ENCODE measurements around the gene NOVA1. TPM values are rescaled to one million over a fixed set of nuclear protein-coding genes. Genes with fewer than 3 reads are reported as not detected.

Gene NOVA1
- polyA plus RNA-seq, 1 donor (not counting 4 experiments of a cell fraction or from before 2014, with no cell fraction given), result not detected

DNA sequence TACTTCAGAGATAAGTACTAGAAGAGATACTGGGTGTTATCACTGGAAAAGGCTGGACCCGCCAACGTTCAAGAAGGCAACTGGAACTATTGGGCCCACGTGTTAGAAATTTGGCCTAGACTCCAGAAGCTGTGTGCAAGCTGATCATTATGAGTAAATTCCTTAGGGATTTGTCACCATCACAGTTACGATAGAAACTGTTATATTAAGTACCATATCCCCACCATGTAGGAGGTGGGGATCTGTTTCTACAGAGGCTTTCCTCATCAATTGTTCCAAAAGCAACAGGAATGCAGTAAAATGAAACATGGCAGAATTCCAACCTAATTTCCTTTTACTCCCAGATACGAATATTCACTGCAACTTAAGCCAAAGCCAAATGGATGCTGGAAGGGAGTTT, 170.7 kb downstream of the NOVA1 start:
- H3K27ac ChIP-seq (ENCODE audit: control insufficient read depth, insufficient read depth, low read length), result no peak overlapping the region
- H3K9ac ChIP-seq (ENCODE audit: control insufficient read depth, extremely low read depth, insufficient read depth, low read length), result no peak overlapping the region
- no peaks in the 10 kb centered on the region for H4K20me1 ChIP-seq (ENCODE audit: control insufficient read depth, extremely low read depth, insufficient read depth, low read length)
- no peaks in the 10 kb centered on the region for H3K36me3 ChIP-seq (ENCODE audit: control insufficient read depth in 2 of 2, extremely low read depth in 1 of 2, insufficient read depth in 2 of 2, low read length in 2 of 2)
- H3K27me3 ChIP-seq (ENCODE audit: control insufficient read depth, extremely low read depth, insufficient read depth, low read length), result no peaks in the 10 kb centered on the region
- dilution Hi-C loops (cut with MboI; ENCODE audit: extremely low pct_ligation_motif_present, low sequenced_read_pairs), result no loop called here
- FAIRE-seq, result no peak
- TF ChIP-seq, protein P1, sequence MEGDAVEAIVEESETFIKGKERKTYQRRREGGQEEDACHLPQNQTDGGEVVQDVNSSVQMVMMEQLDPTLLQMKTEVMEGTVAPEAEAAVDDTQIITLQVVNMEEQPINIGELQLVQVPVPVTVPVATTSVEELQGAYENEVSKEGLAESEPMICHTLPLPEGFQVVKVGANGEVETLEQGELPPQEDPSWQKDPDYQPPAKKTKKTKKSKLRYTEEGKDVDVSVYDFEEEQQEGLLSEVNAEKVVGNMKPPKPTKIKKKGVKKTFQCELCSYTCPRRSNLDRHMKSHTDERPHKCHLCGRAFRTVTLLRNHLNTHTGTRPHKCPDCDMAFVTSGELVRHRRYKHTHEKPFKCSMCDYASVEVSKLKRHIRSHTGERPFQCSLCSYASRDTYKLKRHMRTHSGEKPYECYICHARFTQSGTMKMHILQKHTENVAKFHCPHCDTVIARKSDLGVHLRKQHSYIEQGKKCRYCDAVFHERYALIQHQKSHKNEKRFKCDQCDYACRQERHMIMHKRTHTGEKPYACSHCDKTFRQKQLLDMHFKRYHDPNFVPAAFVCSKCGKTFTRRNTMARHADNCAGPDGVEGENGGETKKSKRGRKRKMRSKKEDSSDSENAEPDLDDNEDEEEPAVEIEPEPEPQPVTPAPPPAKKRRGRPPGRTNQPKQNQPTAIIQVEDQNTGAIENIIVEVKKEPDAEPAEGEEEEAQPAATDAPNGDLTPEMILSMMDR (optimal IDR thresholded peaks at IDR 0.05 in 1 of 3, IDR thresholded peaks at IDR 0.05 in 1 of 3, conservative IDR thresholded peaks at IDR 0.05 in 1 of 3; ENCODE audit: extremely low read depth in 1 of 3, insufficient read depth in 2 of 3, low read length in 3 of 3), result no peak
- TF ChIP-seq EZH2 (IDR thresholded peaks at IDR 0.05; ENCODE audit: low read length), result no peak
- DNase-seq (ENCODE audit: low read depth, low spot score), result no peak
- H3K9me3 ChIP-seq (ENCODE audit: control insufficient read depth, low read depth, low read length), result no peaks in the 10 kb centered on the region
- no peaks in the 10 kb centered on the region for H3K9me1 ChIP-seq (ENCODE audit: control insufficient read depth, extremely low read depth, insufficient read depth, low read length)
- H3K79me2 ChIP-seq (ENCODE audit: control insufficient read depth, insufficient read depth, low read length), result no peaks in the 10 kb centered on the region
- H2AFZ ChIP-seq (ENCODE audit: control insufficient read depth, low read length), result no peak overlapping the region
- H3K4me3 ChIP-seq (ENCODE audit: control insufficient read depth in 2 of 3, extremely low read depth in 1 of 3, insufficient read depth in 2 of 3, low read depth in 1 of 3, low read length in 3 of 3), result no peak overlapping the region
- H3K4me1 ChIP-seq (ENCODE audit: control insufficient read depth, extremely low read depth, insufficient read depth, low read length), result no peaks in the 10 kb centered on the region
- no peak overlapping the region for H3K4me2 ChIP-seq (ENCODE audit: control insufficient read depth, extremely low read depth, insufficient read depth, low read depth, low read length)

DNA sequence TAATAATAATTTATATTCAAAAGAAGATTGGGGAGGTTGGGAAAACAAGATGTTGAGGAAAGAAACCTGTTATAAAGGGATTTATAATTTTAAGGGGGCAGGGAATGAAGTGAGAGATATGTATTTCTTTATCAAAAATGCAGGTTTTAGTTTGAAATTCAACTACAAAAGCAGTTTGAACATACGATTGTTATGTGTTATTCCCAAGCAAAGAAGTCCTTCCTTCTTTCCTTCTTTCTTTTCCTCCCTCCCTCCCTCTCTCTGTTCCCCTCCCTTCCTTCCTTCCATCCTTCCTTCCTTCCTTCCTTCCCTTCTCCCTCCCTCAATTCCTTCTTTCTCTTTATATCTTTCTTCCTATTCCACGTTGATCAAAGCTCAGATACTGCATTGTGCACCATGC, 173.3 kb downstream of the NOVA1 start:
- dilution Hi-C loops (cut with MboI; ENCODE audit: extremely low pct_ligation_motif_present, low sequenced_read_pairs), result no loop called here
- H3K36me3 ChIP-seq (ENCODE audit: control insufficient read depth in 2 of 2, extremely low read depth in 1 of 2, insufficient read depth in 2 of 2, low read length in 2 of 2), result no peaks in the 10 kb centered on the region

More for the DNA sequence above, 173.3 kb downstream of the NOVA1 start:
- DNase-seq (ENCODE audit: low read depth, low spot score) (no peak), FAIRE-seq (no peak)
- TF ChIP-seq EZH2 (IDR thresholded peaks at IDR 0.05; ENCODE audit: low read length), result no peak
- TF ChIP-seq, protein P1 (optimal IDR thresholded peaks at IDR 0.05 in 1 of 3, IDR thresholded peaks at IDR 0.05 in 1 of 3, conservative IDR thresholded peaks at IDR 0.05 in 1 of 3; ENCODE audit: extremely low read depth in 1 of 3, insufficient read depth in 2 of 3, low read length in 3 of 3), result no peak
- H3K79me2 ChIP-seq (ENCODE audit: control insufficient read depth, insufficient read depth, low read length), result no peaks in the 10 kb centered on the region
- no peak overlapping the region for H2AFZ ChIP-seq (ENCODE audit: control insufficient read depth, low read length)
- no peak overlapping the region for H3K9ac ChIP-seq (ENCODE audit: control insufficient read depth, extremely low read depth, insufficient read depth, low read length)
- no peaks in the 10 kb centered on the region for H4K20me1 ChIP-seq (ENCODE audit: control insufficient read depth, extremely low read depth, insufficient read depth, low read length)
- no peak overlapping the region for H3K4me3 ChIP-seq (ENCODE audit: control insufficient read depth in 2 of 3, extremely low read depth in 1 of 3, insufficient read depth in 2 of 3, low read depth in 1 of 3, low read length in 3 of 3)
- no peaks in the 10 kb centered on the region for H3K27me3 ChIP-seq (ENCODE audit: control insufficient read depth, extremely low read depth, insufficient read depth, low read length)
- no peak overlapping the region for H3K4me2 ChIP-seq (ENCODE audit: control insufficient read depth, extremely low read depth, insufficient read depth, low read depth, low read length)
- no peaks in the 10 kb centered on the region for H3K9me1 ChIP-seq (ENCODE audit: control insufficient read depth, extremely low read depth, insufficient read depth, low read length)
- H3K9me3 ChIP-seq (ENCODE audit: control insufficient read depth, low read depth, low read length), result no peaks in the 10 kb centered on the region
- H3K4me1 ChIP-seq (ENCODE audit: control insufficient read depth, extremely low read depth, insufficient read depth, low read length), result no peaks in the 10 kb centered on the region
- no peak overlapping the region for H3K27ac ChIP-seq (ENCODE audit: control insufficient read depth, insufficient read depth, low read length)

Data from keratinocyte (primary cell).